ENCODE results near the gene TMEM132C. TPM values are rescaled to one million over a fixed set of nuclear protein-coding genes. Genes with fewer than 3 reads are reported as not detected.

Gene TMEM132C
- total and polyA plus RNA-seq, 7 donors, result 0.60 to 3.5 (median 1.7) TPM; not detected in 1

DNA sequence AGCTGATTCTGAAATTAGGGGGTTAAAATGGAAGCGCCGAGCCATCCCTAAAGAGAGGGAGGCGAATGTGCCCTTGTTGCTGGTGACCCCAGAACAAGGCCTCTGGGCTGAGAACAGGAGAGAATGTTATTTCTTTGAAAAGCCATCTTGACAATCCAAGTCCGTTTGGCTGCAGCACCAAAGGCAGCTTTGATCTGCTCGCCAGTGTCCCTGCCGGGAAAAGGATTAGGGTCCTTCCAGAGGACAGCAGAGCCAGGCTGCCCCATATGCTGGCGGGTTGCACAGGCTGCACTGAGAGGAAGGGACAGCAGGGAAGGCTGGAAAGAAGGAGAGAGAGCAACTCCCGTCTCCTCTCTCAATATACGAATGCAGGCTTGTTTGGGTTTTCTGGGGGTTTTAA lies 141.7 kb downstream of the TMEM132C start:
- H3K27ac ChIP-seq, result no peak overlapping the region
- no peaks in the 10 kb centered on the region for H3K4me1 ChIP-seq
- intact Hi-C loops (cut with DNase I), result no loop called here
- H3K36me3 ChIP-seq, result no peaks in the 10 kb centered on the region
- no peaks in the 10 kb centered on the region for H3K27me3 ChIP-seq
- no peak overlapping the region for H3K4me3 ChIP-seq
- WGBS, 2 donors, result 55 to 56% methylated on average over 9 of the region's 9 CpGs
- TF ChIP-seq POLR2AphosphoS5 (IDR thresholded peaks at IDR 0.05) (no peak), EP300 (IDR thresholded peaks at IDR 0.05) (no peak), POLR2A (IDR thresholded peaks at IDR 0.05) (no peak)
- TF ChIP-seq, protein P1, sequence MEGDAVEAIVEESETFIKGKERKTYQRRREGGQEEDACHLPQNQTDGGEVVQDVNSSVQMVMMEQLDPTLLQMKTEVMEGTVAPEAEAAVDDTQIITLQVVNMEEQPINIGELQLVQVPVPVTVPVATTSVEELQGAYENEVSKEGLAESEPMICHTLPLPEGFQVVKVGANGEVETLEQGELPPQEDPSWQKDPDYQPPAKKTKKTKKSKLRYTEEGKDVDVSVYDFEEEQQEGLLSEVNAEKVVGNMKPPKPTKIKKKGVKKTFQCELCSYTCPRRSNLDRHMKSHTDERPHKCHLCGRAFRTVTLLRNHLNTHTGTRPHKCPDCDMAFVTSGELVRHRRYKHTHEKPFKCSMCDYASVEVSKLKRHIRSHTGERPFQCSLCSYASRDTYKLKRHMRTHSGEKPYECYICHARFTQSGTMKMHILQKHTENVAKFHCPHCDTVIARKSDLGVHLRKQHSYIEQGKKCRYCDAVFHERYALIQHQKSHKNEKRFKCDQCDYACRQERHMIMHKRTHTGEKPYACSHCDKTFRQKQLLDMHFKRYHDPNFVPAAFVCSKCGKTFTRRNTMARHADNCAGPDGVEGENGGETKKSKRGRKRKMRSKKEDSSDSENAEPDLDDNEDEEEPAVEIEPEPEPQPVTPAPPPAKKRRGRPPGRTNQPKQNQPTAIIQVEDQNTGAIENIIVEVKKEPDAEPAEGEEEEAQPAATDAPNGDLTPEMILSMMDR (IDR thresholded peaks at IDR 0.05), result no peak
- H3K9me3 ChIP-seq, result no peaks in the 10 kb centered on the region
- no peak for DNase-seq

DNA sequence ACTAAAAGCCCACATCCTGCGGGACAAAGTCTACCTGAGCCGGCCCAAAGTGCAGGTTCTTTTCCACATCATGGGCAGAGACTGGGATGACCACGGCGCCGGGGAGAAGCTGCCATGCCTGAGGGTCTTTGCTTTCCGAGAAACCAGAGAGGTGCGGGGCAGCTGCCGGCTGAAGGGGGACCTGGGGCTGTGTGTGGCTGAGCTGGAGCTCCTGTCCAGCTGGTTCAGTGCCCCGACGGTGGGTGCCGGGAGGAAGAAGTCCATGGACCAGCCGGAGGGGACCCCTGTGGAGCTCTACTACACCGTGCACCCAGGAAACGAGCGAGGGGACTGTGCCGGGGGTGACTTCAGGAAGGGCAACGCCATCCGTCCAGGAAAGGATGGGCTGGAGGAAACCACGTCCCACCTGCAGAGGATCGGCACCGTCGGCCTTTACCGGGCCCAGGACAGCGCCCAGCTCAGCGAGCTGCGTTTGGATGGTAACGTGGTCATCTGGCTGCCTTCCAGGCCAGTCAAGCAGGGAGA lies 148.1 kb downstream of the TMEM132C start:
- TF ChIP-seq POLR2AphosphoS5 (IDR thresholded peaks at IDR 0.05), result no peak
- H3K27me3 ChIP-seq, result no peaks in the 10 kb centered on the region
- H3K27ac ChIP-seq, result no peak overlapping the region
- DNase-seq, result no peak
- H3K36me3 ChIP-seq, result no peaks in the 10 kb centered on the region
- intact Hi-C loops (cut with DNase I), result no loop called here
- no peaks in the 10 kb centered on the region for H3K4me1 ChIP-seq
- no peaks in the 10 kb centered on the region for H3K9me3 ChIP-seq
- 92 to 93% methylated on average over 27 of the region's 27 CpGs for WGBS, 2 donors
- no peak overlapping the region for H3K4me3 ChIP-seq

DNA sequence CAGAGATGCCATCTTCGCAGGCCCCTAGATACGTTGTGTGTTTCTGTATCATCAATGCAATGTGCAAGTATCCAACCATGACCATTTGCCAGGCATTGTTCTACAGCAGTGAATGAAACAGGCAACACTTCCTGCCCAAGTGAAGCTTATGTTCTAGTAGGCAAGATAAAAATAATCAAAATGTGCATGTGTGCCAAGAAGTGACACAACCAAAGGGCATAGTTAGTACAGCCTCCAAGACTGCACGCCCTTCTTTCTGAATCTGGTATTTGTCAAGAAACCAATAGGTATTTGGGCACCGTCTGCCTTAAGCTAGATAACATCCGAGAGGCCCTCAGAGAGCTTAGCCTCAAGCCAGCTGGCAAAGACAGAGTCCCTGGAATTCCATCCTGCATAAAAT lies 152.0 kb downstream of the TMEM132C start:
- 77 to 78% methylated on average over 5 of the region's 5 CpGs for WGBS, 2 donors
- DNase-seq, result no peak
- intact Hi-C loops (cut with DNase I), result no loop called here
- Histone ChIP-seq H3K9me3 (no peaks in the 10 kb centered on the region), H3K36me3 (no peaks in the 10 kb centered on the region), H3K27me3 (no peaks in the 10 kb centered on the region), H3K4me3 (no peak overlapping the region), H3K4me1 (no peaks in the 10 kb centered on the region), H3K27ac (no peak overlapping the region)
- TF ChIP-seq POLR2A (IDR thresholded peaks at IDR 0.05), result no peak
- TF ChIP-seq, protein P1 (IDR thresholded peaks at IDR 0.05), result no peak
- no peak for TF ChIP-seq POLR2AphosphoS5 (IDR thresholded peaks at IDR 0.05)
- no peak for TF ChIP-seq EP300 (IDR thresholded peaks at IDR 0.05)

DNA sequence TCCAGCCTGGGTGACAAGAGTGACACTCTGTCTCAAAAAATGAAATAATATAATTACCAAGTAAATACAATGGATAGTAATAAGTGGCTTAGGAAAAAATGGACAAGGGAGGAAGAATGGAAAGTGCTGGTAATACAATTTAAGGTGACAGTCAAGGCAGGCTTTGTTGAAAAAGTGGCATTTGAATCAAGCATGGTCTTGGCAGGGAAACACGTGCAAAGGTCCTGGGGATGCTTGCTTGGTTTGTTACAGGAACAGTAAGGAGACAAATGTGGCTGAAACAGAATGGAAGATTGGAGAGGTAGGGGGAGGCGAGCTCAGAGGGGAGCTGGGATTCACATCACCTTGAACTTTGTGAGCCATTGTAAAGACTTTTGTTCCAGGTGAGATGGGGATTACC lies 153.2 kb downstream of the TMEM132C start:
- Histone ChIP-seq H3K27ac (no peak overlapping the region), H3K4me1 (no peaks in the 10 kb centered on the region), H3K4me3 (no peak overlapping the region), H3K27me3 (no peaks in the 10 kb centered on the region), H3K36me3 (no peaks in the 10 kb centered on the region), H3K9me3 (no peaks in the 10 kb centered on the region)
- no peak for TF ChIP-seq POLR2AphosphoS5 (IDR thresholded peaks at IDR 0.05)
- no peak for TF ChIP-seq POLR2A (IDR thresholded peaks at IDR 0.05)
- TF ChIP-seq, protein P1 (IDR thresholded peaks at IDR 0.05), result no peak
- no peak for TF ChIP-seq EP300 (IDR thresholded peaks at IDR 0.05)
- no peak for DNase-seq
- intact Hi-C loops (cut with DNase I), result no loop called here
- WGBS, 2 donors, result 76 to 93% methylated on average over 2 of the region's 2 CpGs

DNA sequence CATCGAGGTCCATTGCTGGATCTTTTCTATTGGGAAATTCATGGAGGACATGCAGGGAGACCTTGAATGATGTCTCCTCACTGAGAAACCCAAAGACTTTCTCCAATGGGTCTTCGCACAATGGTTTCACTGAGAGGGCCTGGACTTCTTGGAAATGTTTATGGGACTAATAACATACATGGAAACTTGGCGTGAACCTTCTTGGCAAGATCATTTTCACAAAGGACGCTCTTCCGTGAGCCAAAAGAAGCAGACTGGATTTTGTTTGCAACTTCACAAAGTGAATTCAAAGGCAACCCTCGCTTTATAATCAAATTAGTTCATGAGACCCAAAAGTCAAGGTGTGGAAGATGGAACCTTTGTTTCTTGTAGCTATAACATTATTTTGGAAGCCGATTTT lies 154.4 kb downstream of the TMEM132C start:
- no peak overlapping the region for H3K27ac ChIP-seq
- TF ChIP-seq POLR2A (IDR thresholded peaks at IDR 0.05) (no peak), EP300 (IDR thresholded peaks at IDR 0.05) (no peak), POLR2AphosphoS5 (IDR thresholded peaks at IDR 0.05) (no peak)
- TF ChIP-seq, protein P1 (IDR thresholded peaks at IDR 0.05), result no peak
- no peaks in the 10 kb centered on the region for H3K9me3 ChIP-seq
- H3K4me3 ChIP-seq, result no peak overlapping the region
- H3K27me3 ChIP-seq, result no peaks in the 10 kb centered on the region
- DNase-seq, result no peak
- H3K36me3 ChIP-seq, result no peaks in the 10 kb centered on the region
- intact Hi-C loops (cut with DNase I), result no loop called here
- no peaks in the 10 kb centered on the region for H3K4me1 ChIP-seq
- WGBS, 2 donors, result 73 to 75% methylated on average over 7 of the region's 7 CpGs

Measured in sigmoid colon (tissue), 7 donors.